Effector memory CD8-positive, alpha-beta T cell (primary cell): ENCODE results near the gene GPRASP3.
"Not testable (repeated sequence)": the region's sequence is repeated elsewhere in the genome, so short reads cannot be mapped to it uniquely, and the experiment has no call there.

Experiments used
- ATAC-seq: fragments of 150-1000 bp; cut with Tn5 transposase; replicated peaks from 2 replicates; pipeline ENCODE4 v1.10.0; 2021; ENCODE audit warnings: mild to moderate bottlenecking, moderate library complexity
- DNase-seq, 3 experiments: peaks; one replicate each; pipeline ENCODE4 v3.0.0; 2021
- H3K27ac Mint-ChIP-seq, 2 donors: one replicate each; pipeline ENCODE4 v1.8.0; 2022; ENCODE audit warnings: mild to moderate bottlenecking in 2 of 2, mixed read lengths in 2 of 2, moderate library complexity in 2 of 2
- H3K27me3 Mint-ChIP-seq, 2 donors: one replicate each; pipeline ENCODE4 v1.8.0; 2022; ENCODE audit warnings: mixed read lengths in 2 of 2
- H3K36me3 Mint-ChIP-seq: one replicate; pipeline ENCODE4 v1.8.0; 2022; ENCODE audit warnings: mild to moderate bottlenecking, moderate library complexity, mixed read lengths; ENCODE audit not compliant: insufficient read depth
- H3K4me1 Mint-ChIP-seq, 2 donors: one replicate each; pipeline ENCODE4 v1.8.0; 2022; ENCODE audit warnings: low read depth in 2 of 2, mixed read lengths in 2 of 2
- H3K4me3 Mint-ChIP-seq, 2 donors: one replicate each; pipeline ENCODE4 v1.8.0; 2022; ENCODE audit warnings: mild to moderate bottlenecking in 2 of 2, mixed read lengths in 2 of 2, moderate library complexity in 2 of 2
- H3K9me3 Mint-ChIP-seq, 2 donors: one replicate each; pipeline ENCODE4 v1.8.0; 2022; ENCODE audit warnings: mixed read lengths in 2 of 2

The GPRASP3 gene

DNA sequence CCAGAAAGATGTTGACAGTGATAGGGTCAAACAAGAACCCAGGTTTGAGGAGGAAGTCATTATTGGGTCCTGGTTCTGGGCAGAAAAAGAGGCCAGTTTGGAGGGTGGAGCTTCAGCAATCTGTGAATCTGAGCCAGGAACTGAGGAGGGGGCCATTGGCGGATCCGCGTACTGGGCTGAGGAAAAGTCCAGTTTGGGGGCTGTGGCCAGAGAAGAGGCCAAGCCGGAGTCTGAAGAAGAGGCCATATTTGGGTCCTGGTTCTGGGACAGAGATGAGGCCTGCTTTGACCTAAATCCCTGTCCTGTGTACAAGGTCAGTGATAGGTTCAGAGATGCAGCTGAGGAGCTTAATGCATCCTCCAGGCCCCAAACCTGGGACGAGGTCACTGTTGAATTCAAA is 4.6 kb upstream of the GPRASP3 start:
- no peak for ATAC-seq
- Mint-ChIP-seq H3K4me3 (no peak overlapping the region), H3K27me3 (peaks cover 7 to 25% of the 10 kb centered on the region in 2 donors), H3K9me3 (no peaks in the 10 kb centered on the region), H3K4me1 (peaks cover 8 to 14% of the 10 kb centered on the region in 2 donors), H3K36me3 (no peaks in the 10 kb centered on the region), H3K27ac (no peak overlapping the region)
- no peak for DNase-seq

DNA sequence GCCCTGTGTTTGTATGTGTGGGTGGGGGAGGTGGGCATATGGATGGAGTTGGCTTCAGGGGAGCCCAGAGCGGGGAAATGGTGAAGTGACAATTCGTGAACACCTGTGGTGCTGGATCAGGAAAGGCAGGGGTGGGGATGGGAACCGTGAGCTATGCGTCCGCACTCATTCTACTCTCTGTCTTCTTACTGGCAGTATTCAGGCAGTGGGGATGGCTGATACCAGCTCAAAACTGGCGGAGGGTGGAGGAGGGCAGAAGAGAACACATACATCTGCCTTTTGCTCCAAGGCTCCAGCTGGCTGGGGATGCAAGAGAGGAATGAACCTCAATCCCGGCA is 595 bp downstream of the GPRASP3 start:
- H3K4me1 Mint-ChIP-seq, H3K9me3 Mint-ChIP-seq, DNase-seq, ATAC-seq, H3K36me3 Mint-ChIP-seq, H3K27me3 Mint-ChIP-seq: not testable (repeated sequence)
- peak overlapping the region; percentile 86 to 88 for H3K4me3 Mint-ChIP-seq
- peak overlapping the region in 1 of 2 donors; percentile 93 for H3K27ac Mint-ChIP-seq

DNA sequence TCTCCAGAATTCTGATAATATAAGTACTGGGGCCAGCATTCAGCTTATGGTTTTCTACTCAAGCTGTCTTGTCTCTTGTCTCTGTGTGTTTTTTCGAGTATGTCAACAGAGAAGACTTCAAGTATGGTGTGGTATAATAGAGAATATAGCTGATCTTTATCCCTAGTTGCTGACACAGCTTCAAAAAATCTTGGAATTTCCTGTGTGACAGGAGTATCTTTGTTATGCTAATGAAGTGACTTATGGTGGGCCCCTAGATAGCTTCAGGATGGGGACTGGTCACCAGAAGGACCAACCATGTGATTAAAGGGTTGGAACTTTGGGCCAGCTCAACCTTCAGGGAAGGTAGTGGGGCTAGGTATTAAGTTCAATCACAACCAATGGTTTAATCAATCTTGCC is 2.9 kb downstream of the GPRASP3 start:
- DNase-seq (no peak), ATAC-seq (no peak)
- no peaks in the 10 kb centered on the region for H3K27me3 Mint-ChIP-seq
- no peaks in the 10 kb centered on the region for H3K36me3 Mint-ChIP-seq
- H3K9me3 Mint-ChIP-seq: no peaks in the 10 kb centered on the region
- peaks cover 5 to 8% of the 10 kb centered on the region in 2 donors for H3K4me1 Mint-ChIP-seq
- no peak overlapping the region for H3K4me3 Mint-ChIP-seq
- no peak overlapping the region for H3K27ac Mint-ChIP-seq

DNA sequence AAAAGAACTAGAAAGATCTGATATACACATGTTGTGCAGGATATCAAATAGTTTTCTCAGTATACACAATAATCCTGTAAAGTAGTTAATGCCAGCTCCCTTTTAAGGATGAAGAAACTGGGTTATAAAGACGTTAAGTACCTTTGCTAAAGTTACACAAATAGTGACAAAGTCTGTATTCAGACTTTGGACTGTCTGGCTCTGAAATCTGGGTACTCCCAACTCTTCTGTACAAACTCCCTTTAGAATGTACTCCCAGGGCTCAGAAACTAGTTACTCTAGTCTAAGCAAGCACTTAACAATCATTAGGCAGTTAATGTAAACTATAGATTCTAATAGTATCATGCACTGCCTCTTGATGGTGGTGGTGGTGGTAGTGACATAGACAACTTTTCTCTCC is 7.2 kb downstream of the GPRASP3 start:
- H3K9me3 Mint-ChIP-seq: no peaks in the 10 kb centered on the region
- no peaks in the 10 kb centered on the region for H3K36me3 Mint-ChIP-seq
- no peaks in the 10 kb centered on the region for H3K4me1 Mint-ChIP-seq

DNA sequence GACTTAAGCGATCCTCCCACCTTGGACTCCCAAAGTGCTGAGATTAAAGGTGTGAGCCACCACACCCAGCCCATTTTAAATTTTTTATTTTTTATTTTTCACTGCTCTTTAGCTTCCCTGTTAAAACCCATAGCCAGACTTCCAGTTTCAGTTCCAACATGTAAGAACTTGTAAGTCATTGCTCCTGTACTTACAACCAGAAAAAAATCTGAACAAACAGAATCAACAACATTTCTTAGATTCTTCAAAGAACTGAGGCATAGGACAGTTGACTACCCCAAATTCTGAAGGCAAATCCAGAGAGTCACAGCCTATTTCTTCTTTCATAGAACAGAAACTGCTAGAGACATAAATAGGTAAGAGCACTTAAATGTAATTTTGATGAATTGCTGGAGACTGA is 8.1 kb downstream of the GPRASP3 start:
- no peaks in the 10 kb centered on the region for H3K4me1 Mint-ChIP-seq
- no peaks in the 10 kb centered on the region for H3K27me3 Mint-ChIP-seq

More for the DNA sequence above, 7.2 kb downstream of the GPRASP3 start:
- DNase-seq: no peak
- H3K27ac Mint-ChIP-seq: no peak overlapping the region
- no peak for ATAC-seq
- H3K4me3 Mint-ChIP-seq: no peak overlapping the region
- H3K27me3 Mint-ChIP-seq: no peaks in the 10 kb centered on the region

DNA sequence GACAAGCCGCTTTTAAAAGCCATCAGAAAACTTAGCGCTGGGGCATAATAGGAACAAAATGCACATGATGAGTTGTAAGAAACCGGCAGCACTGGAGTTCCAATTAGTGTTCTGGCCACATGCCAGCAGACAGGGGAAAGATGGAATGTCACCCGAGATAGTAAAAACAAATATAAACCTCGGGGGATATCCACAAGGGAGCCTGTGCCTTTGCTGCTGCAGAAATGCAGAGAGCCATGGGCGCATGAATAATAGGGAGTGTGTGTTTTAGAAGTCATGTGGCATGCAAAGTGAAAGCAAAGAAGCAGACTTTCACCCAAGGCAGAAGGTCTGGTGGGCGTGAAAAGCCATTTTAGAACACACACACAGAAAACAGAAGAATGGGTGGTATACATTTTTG is 19.1 kb downstream of the GPRASP3 start:
- Mint-ChIP-seq H3K4me1 (no peaks in the 10 kb centered on the region), H3K27ac (no peak overlapping the region), H3K4me3 (no peak overlapping the region), H3K9me3 (no peaks in the 10 kb centered on the region), H3K36me3 (no peaks in the 10 kb centered on the region), H3K27me3 (no peaks in the 10 kb centered on the region)
- no peak for ATAC-seq
- no peak for DNase-seq

More for the DNA sequence above, 8.1 kb downstream of the GPRASP3 start:
- Mint-ChIP-seq H3K4me3 (no peak overlapping the region), H3K9me3 (no peaks in the 10 kb centered on the region), H3K36me3 (no peaks in the 10 kb centered on the region), H3K27ac (no peak overlapping the region)
- no peak for ATAC-seq
- DNase-seq: no peak

DNA sequence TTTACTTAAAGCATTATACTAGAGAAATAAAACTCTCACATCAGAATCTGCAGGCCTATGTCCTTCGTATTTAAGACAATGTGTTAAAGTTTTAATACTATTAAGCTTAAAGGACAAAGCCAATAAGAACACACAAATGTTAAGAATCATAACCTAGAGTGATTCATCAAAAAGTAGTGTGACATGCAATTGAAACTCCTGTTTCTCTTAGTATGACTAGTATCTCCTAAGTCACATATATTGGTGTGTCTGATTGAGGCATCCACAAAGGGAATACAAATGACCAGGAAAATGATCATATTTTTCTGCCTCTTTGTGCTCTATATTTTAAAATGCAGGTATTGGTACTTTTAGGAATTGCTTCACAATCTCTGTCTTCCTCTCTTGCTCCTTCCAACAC is 23.8 kb downstream of the GPRASP3 start:
- ATAC-seq (no peak), DNase-seq (no peak)
- Mint-ChIP-seq H3K27me3 (no peaks in the 10 kb centered on the region), H3K4me1 (no peaks in the 10 kb centered on the region), H3K9me3 (no peaks in the 10 kb centered on the region), H3K27ac (no peak overlapping the region), H3K36me3 (no peaks in the 10 kb centered on the region), H3K4me3 (no peak overlapping the region)

DNA sequence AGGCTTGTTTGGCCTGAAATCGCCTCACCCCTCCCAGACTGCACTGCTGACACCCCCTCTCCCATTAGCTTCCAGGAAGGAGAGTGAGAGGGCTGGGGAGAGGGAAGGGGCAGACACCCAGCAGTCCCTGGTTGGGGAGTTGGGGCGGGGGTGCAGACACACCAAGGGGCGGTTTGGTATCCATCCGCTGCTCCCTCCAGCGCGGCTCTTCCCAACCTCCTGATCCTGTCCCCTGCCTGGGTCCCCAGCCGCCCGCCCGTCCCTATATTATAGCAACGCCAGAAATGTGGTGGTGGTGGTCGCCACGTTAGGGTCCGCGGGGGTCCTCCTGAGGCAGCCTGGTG is 24.9 kb downstream of the GPRASP3 start:
- peak overlapping the region; percentile 80 to 83 for H3K4me3 Mint-ChIP-seq
- no peaks in the 10 kb centered on the region for H3K36me3 Mint-ChIP-seq
- no peaks in the 10 kb centered on the region for H3K4me1 Mint-ChIP-seq
- no peak for ATAC-seq
- no peak for DNase-seq
- no peaks in the 10 kb centered on the region for H3K9me3 Mint-ChIP-seq
- H3K27ac Mint-ChIP-seq: no peak overlapping the region
- H3K27me3 Mint-ChIP-seq: no peaks in the 10 kb centered on the region

DNA sequence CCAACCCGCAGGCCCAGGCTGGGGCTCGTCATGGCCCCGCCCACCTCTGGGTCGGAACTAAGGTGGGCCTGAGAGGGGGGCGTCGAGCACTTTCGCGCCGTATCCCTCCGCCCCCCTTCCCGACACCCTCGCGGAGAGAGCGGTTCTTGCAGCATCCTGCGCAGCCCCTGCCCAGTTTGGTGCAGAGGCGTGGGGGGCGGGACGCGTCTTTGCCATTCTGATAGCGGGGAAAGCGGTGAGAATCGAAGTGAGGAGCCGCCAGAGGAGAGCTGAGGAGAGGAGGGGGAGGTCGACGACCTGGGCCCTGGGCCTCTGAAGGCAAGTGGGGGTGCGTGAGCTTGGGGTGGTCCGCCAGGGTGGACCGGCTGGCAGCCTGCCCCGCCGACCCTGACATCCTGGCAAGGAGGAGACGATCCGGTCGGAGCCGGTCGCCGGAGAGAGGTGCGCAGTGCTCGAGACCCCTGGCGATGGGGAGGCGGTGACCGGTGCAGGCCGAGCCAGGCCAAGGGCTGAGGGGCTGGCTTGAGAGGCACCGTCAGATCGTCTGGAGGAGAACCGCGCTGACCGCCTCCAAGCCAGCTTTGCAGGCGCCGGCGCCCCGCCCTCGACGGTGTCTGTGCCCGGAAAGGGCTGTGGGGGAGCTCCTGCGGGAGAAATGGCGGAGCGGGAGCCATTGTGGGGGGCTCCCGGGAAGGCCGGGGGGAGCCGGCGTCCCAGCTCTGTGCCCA is 25.5 kb downstream of the GPRASP3 start:
- ATAC-seq (peak; percentile 37), DNase-seq (no peak)
- Mint-ChIP-seq H3K27ac (no peak overlapping the region), H3K4me3 (peak overlapping the region; percentile 80 to 83), H3K9me3 (no peaks in the 10 kb centered on the region), H3K4me1 (no peaks in the 10 kb centered on the region), H3K36me3 (no peaks in the 10 kb centered on the region), H3K27me3 (no peaks in the 10 kb centered on the region)

DNA sequence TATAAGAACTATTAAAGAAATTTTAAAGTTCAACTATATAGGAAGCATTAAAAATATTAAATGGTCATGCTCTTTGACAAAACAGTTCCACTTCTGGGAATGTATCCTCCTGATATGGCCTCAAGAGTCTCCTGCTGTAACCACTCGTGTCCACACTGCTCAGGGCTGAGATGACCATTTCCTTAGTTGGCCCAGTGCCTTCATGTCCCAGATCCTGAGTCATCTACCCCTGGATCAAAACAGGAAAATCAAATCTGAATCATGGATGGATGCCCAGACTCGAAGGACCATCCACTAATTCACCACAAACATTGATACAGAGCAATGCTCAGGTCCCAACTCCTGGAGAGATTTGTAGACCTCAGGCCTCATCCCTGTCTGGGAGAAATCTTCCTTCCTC is 44.7 kb downstream of the GPRASP3 start:
- ATAC-seq (no peak), DNase-seq (no peak)
- Mint-ChIP-seq H3K36me3 (peaks cover 9% of the 10 kb centered on the region), H3K4me1 (peaks cover 9 to 12% of the 10 kb centered on the region in 2 donors), H3K27me3 (no peaks in the 10 kb centered on the region), H3K4me3 (no peak overlapping the region), H3K9me3 (no peaks in the 10 kb centered on the region), H3K27ac (no peak overlapping the region)

DNA sequence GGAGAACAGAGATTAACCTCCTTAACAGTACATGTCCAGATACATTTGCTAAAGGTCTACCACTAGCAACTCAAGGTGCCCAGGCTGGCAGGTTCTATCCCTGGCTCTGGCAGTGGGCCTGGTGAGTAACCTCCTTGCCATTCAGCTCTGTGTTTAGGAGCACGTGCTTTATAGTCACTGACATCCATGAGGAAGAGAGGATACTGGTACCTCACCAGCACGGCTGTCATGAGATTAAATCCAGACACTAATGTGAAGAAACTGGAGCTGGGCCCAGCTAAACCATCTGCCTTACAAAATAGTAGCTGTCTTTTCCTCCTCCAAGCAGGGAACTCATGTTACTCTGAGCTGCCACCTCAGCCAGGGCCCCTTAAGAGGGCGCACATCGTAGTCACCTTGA is 45.3 kb downstream of the GPRASP3 start:
- Mint-ChIP-seq H3K27ac (no peak overlapping the region), H3K9me3 (no peaks in the 10 kb centered on the region), H3K27me3 (no peaks in the 10 kb centered on the region), H3K36me3 (peaks cover 9% of the 10 kb centered on the region), H3K4me3 (no peak overlapping the region), H3K4me1 (peaks cover 9 to 12% of the 10 kb centered on the region in 2 donors)
- no peak for ATAC-seq
- no peak for DNase-seq

DNA sequence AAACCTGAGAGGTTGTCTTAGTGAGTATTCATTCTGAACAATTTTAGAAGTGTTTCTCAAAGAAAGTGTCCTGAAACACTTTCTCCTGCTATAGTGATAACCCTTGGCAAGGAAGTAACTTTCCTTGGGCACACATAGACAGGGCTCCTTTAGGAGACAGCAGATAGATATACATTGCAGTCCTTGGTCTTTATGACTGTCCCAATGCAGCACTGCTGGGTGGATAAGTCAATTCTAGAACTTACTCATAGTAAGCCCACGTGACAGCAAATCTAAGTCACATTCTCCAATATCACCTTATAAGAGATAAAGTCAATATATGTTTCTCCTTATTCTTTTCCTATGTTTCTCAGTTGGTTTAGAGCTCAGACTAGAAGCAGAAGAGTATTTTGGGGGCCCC is 46.7 kb downstream of the GPRASP3 start:
- ATAC-seq (no peak), DNase-seq (no peak)
- H3K4me1 Mint-ChIP-seq: peaks cover 12% of the 10 kb centered on the region in 2 donors
- no peaks in the 10 kb centered on the region for H3K9me3 Mint-ChIP-seq
- peaks cover 9% of the 10 kb centered on the region for H3K36me3 Mint-ChIP-seq
- H3K27ac Mint-ChIP-seq: peak overlapping the region; percentile 53 to 77
- H3K27me3 Mint-ChIP-seq: no peaks in the 10 kb centered on the region
- H3K4me3 Mint-ChIP-seq: no peak overlapping the region

DNA sequence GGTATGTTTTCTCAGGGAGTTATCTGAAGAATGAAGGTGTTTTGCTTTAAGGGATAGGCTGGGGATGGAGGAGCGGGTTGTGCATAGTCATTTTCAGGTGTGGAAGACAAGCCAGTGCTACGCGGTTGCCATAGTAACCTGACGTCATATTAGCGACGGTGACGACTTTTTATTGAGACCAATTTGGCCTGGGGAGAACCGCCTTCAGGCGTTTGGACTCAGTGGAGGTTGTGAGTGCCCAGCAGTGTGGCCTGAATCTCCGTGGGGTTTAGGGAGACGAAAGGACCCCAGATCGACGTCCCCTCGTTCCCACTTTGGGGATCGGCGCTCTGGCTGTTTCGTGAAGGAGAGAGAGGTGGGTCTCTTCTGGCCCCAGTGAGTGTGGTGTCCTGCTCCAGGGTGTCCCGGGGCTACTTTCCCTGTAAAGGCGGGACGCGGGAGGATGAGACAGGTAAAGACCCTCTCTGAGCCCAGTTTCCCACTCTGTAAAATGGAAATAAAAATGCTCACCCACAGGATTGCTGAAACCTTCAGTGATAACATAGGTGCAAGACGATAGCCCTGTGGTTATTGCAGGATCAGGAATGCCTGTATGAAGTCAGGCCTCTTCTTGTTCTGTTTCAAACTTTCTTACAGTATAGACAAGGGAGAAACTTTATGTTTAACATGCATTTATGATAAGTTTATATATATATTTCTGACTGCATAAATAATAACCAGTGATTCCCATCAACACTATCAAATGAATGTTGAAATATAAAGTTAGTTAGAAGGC is 48.6 kb downstream of the GPRASP3 start:
- Mint-ChIP-seq H3K27me3 (no peaks in the 10 kb centered on the region), H3K4me1 (peaks cover 12% of the 10 kb centered on the region in 2 donors), H3K36me3 (peaks cover 9% of the 10 kb centered on the region), H3K9me3 (no peaks in the 10 kb centered on the region), H3K27ac (peak overlapping the region; percentile 98 to 100), H3K4me3 (peak overlapping the region; percentile 95 to 98)
- peak; percentile 94 for ATAC-seq
- DNase-seq: peak; percentile 73 to 81 (median 78)
